ENCODE data around the gene NPW. TPM values are rescaled to one million over a fixed set of nuclear protein-coding genes. Genes with fewer than 3 reads are reported as not detected.
"Not testable (repeated sequence)": the region's sequence is repeated elsewhere in the genome, so short reads cannot be mapped to it uniquely, and the experiment has no call there.

NPW gene
- total RNA-seq, 1 experiment from 2014 or later, result not detected

- in situ Hi-C loops (cut with HindIII; ENCODE audit: low sequenced_read_pairs), result no loop called here
- no peak for DNase-seq (ENCODE audit: low spot score)
Observed at GRCh38 chr16:2032285-2033056, 12.9 kb downstream of the NPW start.

- in situ Hi-C loops (cut with HindIII; ENCODE audit: low sequenced_read_pairs), result no loop called here
- DNase-seq (ENCODE audit: low spot score), result peak; percentile 59
Observed at GRCh38 chr16:2033057-2033908, 13.7 kb downstream of the NPW start.

DNA sequence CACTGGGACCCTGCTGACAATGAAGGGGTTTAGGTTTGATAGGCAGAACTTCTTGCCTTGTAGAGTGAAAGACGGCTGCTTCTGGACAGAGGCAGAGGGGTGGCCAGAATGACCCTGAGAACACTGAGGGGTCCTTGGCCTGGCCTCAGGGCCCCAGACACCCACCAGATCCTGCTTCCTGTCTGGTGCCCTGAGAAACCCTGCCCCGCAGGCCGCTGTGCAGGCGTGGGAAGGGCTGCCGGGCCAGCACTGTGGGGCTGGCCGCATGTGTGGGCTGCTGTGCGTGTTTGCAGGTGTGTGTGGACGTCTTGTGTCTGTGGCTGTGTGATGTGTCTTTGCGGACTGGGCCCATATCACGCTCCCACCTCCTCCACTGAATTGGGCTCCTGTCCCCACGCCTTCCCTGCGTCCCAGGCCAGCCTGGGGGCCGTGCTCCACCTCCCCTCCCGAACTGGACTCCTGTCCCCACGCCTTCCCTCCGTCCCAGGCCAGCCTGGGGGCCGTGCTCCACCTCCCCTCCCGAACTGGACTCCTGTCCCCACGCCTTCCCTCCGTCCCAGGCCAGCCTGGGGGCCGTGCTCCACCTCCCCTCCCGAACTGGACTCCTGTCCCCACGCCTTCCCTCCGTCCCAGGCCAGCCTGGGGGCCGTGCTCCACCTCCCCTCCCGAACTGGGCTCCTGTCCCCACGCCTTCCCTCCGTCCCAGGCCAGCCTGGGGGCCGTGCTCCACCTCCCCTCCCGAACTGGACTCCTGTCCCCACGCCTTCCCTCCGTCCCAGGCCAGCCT, 14.5 kb downstream of the NPW start:
- in situ Hi-C loops (cut with HindIII; ENCODE audit: low sequenced_read_pairs); DNase-seq (ENCODE audit: low spot score): not testable (repeated sequence)

DNA sequence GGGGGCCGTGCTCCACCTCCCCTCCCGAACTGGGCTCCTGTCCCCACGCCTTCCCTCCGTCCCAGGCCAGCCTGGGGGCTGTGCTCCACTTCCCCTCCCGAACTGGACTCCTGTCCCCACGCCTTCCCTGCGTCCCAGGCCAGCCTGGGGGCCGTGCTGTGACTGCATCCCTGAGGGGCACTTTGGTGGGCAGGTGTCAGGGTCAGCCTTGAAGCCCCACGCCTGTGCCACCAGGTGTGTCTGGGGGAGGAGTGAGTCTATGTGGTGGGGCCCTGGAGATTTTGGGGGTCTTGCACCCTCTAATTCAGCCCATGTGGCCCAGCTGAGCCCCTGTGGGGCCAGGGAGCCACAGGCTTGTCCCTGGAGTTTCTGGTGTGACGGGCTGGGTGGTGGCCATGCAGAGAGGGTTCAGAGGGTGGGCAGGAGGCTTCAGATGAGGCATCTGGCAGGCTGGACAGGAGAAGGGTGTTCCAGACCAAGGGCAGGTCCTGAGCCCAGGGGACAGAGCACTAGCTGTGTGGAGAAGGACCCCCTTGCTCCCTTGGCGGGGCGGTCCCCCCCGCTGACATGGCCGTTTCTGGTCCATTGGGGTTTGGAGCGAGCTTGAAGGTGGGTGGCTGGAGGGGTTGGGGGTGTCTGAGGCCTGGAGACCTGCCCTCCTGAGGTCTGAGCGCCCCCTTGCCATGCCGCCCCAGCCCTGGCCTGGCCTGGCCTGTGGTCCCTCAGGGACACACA, 15.3 kb downstream of the NPW start:
- in situ Hi-C loops (cut with HindIII; ENCODE audit: low sequenced_read_pairs), result loop anchor here (5.0 kb wide), 1 partner anchor 127 kb away; no protein-coding TSS in a partner anchor
- DNase-seq (ENCODE audit: low spot score), result no peak

GRCh38 chr16:2035431-2036199, 16.0 kb downstream of the NPW start:
- in situ Hi-C loops (cut with HindIII; ENCODE audit: low sequenced_read_pairs), result loop anchor here (5.0 kb wide), 1 partner anchor 127 kb away; no protein-coding TSS in a partner anchor
- no peak for DNase-seq (ENCODE audit: low spot score)

- DNase-seq (ENCODE audit: low spot score), result no peak
- in situ Hi-C loops (cut with HindIII; ENCODE audit: low sequenced_read_pairs), result loop anchor here (5.0 kb wide), 1 partner anchor 126 kb away; no protein-coding TSS in a partner anchor
Observed at GRCh38 chr16:2036200-2036966, 16.8 kb downstream of the NPW start.

DNA sequence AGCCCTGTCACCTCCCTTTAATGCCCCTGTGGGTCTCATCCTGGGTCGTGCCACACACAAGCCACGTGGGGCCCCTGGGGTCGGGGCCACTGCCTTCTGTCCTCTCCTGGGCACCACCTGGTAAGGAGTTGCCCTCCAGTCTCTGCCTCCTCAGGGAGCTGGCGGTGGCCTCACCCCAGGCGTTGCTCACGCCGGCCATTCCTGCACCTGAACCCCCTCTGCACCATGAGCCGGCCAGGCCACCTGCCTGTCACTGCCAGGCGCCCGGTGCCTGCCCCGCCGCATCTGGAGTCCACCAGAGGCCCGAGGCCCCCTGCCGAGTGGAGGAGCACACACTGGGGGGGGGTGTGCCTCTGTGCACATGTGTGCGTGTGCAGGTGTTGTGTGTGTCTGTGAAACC, 17.5 kb downstream of the NPW start:
- no peak for DNase-seq (ENCODE audit: low spot score)
- in situ Hi-C loops (cut with HindIII; ENCODE audit: low sequenced_read_pairs), result loop anchor here (5.0 kb wide), 1 partner anchor 125 kb away; no protein-coding TSS in a partner anchor

DNA sequence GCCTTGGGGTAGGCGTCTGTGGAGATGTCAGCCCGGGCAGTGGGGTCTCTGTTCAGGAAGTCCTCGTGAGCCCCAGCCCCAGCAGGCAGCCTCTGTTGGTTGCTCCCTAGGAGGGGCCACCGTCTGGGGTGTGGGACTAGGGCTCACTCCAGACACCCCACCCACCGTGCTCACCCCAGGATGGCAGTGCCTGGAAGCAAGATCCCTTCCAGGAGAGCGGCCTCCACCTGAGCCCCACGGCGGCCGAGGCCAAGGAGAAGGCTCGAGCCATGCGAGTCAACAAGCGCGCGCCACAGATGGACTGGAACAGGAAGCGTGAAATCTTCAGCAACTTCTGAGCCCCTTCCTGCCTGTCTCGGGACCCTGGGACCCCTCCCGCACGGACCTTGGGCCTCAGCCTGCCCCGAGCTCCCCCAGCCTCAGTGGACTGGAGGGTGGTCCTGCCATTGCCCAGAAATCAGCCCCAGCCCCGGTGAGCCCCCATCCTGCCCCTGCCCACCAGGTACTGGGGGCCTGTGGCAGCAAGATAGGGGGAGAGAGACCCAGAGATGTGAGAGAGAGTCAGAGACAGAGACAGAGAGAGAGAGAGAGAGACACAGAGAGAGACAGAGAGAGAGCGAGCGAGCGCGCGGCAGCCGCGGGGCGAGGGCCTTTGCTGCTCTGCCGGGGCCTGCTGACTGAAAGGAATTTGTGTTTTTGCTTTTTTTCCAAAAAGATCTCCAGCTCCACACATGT, 18.2 kb downstream of the NPW start:
- in situ Hi-C loops (cut with HindIII; ENCODE audit: low sequenced_read_pairs), result loop anchor here (5.0 kb wide), 1 partner anchor 124 kb away; no protein-coding TSS in a partner anchor
- DNase-seq (ENCODE audit: low spot score), result no peak

DNA sequence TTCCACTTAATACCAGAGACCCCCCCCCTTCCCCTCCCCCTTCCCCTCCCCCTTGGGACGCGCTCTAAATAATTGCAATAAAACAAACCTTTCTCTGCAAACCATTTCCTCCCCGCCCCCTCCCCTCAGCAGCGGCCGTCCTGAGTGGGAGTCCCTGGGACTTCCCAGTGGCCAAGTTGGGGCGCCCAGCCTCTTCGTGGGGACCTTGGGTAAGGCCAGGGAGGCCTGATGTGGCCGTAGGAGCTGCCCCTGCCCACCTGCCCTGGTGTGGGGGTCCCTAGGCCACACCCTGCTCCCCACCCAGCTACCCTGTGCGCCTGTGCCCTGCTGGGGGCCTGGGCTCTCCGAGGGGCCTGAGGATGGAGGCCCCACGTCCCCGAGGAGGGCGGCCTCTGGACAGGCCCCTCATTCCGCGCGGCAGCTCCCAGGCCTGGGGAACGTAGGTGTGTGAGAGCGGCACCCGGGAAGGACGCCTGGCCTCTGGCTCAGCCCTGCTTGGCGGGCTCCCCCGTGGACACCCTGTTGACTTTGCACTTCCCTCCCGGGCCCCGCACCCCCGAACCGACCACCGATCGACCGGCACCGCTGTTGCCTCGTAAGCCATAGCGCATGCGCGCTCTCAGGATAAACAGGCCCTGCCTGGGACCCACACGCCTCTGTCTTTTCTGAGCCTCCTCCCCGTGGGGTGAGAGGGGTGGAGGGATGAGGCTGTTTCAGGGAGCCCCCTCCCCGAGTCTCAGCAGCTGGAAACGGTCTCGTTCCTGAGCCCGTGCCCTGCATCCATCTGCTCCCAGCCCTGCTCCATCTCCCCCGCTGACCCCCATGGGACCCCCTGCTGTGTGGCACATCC, 19.0 kb downstream of the NPW start:
- in situ Hi-C loops (cut with HindIII; ENCODE audit: low sequenced_read_pairs), result loop anchor here (5.0 kb wide), 1 partner anchor 124 kb away; no protein-coding TSS in a partner anchor
- DNase-seq (ENCODE audit: low spot score), result no peak

GRCh38 chr16:2039274-2040031, 19.9 kb downstream of the NPW start:
- in situ Hi-C loops (cut with HindIII; ENCODE audit: low sequenced_read_pairs), result loop anchor here (5.0 kb wide), 1 partner anchor 123 kb away; no protein-coding TSS in a partner anchor
- DNase-seq (ENCODE audit: low spot score), result no peak

DNA sequence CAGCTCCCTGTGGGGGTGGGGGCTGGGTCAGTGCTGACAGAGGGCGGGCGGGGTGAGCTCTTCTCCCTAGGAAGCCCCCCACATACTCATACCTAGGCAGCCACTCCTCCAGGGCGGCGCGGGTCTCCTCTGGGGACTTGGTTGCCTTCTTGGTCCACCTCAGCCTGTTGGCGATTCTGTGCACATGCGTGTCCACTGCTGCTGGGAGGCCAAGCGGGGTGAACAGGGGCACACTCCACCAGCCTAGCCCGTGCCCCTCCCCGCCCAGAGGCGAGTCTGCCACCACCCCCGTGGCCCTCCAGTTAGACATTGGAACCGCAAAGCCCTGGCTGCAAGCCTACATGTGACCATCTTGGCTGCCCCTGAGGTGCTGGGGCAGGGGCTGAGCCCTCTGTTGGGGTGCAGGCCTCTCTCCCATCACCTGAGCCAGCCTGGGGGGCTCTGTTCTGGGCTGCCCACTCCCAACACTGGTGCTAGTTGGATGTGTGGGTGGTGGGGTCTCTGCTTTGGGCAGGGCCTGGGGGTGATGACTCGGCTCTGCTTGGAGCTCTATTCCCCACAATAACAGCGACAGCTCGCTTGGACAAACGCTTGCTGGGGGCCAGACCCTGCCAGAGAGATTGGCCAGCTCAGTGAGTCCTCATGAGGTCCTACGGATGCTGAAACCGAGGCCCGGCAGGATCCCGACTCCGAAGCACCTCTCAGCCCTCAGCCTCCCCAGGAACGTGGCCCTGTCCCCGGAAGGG, 20.6 kb downstream of the NPW start:
- no peak for DNase-seq (ENCODE audit: low spot score)
- in situ Hi-C loops (cut with HindIII; ENCODE audit: low sequenced_read_pairs), result no loop called here

DNA sequence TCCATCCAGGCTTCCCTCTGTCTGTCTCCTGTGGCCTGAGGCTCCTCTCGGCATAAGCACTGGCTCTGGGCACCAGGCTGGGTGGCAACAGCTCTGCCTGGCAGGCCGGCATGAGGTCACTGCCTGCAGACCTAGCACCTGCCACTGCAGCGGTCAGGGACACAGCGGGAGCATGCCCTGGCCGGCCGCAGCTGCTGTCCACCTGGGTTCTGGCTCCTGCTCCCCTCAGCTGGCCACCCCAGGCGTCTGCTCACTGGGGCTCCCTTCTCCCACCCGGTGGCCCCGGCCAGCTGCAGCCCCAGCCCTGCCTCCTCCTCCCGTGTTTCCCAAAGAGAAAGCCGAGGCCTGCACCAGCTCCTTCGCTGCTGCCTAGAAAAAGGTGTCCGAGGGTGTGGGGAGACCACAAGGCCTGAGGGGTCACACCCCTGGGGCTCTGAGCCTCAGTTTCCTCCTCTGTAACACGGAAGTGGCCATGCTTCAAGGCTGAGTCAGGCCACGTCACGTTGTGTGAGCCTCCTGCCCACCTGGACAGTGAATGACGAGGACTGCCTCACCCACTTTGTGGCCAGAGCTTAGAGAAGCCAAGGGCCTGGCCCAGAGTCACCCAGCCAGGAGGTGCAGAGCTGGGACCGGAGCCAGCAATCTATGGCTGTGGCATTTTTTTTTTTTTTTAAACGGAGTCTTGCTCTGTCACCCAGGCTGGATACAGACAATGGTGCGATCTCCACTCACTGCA, 21.4 kb downstream of the NPW start:
- in situ Hi-C loops (cut with HindIII; ENCODE audit: low sequenced_read_pairs), result no loop called here

GRCh38 chr16:2042171-2042985, 22.8 kb downstream of the NPW start:
- in situ Hi-C loops (cut with HindIII; ENCODE audit: low sequenced_read_pairs), result no loop called here
- no peak for DNase-seq (ENCODE audit: low spot score)

More for the DNA sequence above, 21.4 kb downstream of the NPW start:
- peak; percentile 71 for DNase-seq (ENCODE audit: low spot score)

All from G401 (cell line).